ENCODE results near the gene SAC3D1. TPM values are rescaled to one million over a fixed set of nuclear protein-coding genes. Genes with fewer than 3 reads are reported as not detected.

The SAC3D1 gene
- total RNA-seq, 1 experiment from 2014 or later: 10.7 TPM

DNA sequence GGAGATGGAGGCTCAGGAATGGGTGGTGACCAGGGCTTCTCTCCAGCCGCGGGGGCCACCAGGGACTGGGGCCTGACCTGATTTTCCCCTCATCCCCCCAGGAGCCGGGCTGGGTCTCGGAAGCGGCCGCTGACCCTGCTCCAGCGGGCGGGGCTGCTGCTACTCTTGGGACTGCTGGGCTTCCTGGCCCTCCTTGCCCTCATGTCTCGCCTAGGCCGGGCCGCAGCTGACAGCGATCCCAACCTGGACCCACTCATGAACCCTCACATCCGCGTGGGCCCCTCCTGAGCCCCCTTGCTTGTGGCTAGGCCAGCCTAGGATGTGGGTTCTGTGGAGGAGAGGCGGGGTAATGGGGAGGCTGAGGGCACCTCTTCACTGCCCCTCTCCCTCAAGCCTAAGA lies 46.8 kb downstream of the SAC3D1 start:
- no peak for DNase-seq (ENCODE audit: low spot score)

DNA sequence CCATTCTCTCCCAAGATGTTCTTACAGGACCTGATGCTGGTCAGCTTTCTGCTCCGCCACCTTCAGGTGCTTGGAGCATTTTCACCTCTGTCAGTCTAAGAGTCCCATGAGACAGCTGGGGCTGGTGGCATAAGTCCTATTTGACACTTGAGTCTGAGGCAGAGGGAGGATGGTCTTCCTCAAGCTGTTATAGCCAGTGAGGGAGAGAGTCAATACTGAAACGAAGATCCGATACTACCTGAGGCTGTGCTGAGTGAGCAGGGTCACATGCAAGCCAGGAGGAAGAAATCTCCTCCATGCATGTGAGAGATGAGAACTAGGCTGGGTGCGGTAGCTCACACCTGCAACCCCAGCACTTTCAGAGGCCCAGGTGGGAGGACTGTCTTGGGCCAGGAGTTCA lies 48.6 kb downstream of the SAC3D1 start:
- DNase-seq (ENCODE audit: low spot score): no peak

DNA sequence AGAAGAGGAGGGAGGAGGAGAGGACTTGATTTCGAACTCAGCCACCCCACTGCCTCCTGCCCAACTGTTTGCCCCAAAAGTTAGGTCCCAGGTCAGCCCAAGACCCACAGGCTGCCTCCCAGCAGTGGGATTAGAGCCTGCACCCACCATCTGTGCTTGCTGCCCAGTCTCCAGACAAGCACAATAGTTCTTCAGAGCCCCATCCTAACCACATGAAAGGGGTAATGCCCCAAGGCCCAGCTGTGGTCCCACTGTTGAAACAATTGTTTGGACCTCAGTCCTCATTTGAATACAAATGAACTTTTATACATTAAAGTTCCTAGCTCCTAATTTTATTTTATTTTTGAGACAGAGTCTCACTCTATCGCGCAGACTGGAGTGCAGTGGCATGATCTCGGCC lies 49.6 kb downstream of the SAC3D1 start:
- no peak for DNase-seq (ENCODE audit: low spot score)

Other genes starting within 250 kb of the SAC3D1 start
- gene MAP4K2, start 238.0 kb upstream of the SAC3D1 start, total RNA-seq (2014; rRNA removed; shearing (Covaris generic)): 18.0 and 40.9 TPM in 2 replicates
- 8.9 and 10.6 TPM in 2 replicates for gene MEN1, start 230.7 kb upstream of the SAC3D1 start, total RNA-seq (2014; rRNA removed; shearing (Covaris generic))
- 0.02 TPM in 1 of 2 replicates, not detected in the other for gene CDC42BPG, start 196.6 kb upstream of the SAC3D1 start, total RNA-seq (2014; rRNA removed; shearing (Covaris generic))
- 13.5 and 14.2 TPM in 2 replicates for gene EHD1, start 162.6 kb upstream of the SAC3D1 start, total RNA-seq (2014; rRNA removed; shearing (Covaris generic))
- 6.0 and 9.5 TPM in 2 replicates for gene ATG2A, start 124.0 kb upstream of the SAC3D1 start, total RNA-seq (2014; rRNA removed; shearing (Covaris generic))
- 6.4 and 9.1 TPM in 2 replicates for gene PPP2R5B, start 116.5 kb upstream of the SAC3D1 start, total RNA-seq (2014; rRNA removed; shearing (Covaris generic))
- not detected in 2 replicates for gene GPHA2, start 105.3 kb upstream of the SAC3D1 start, total RNA-seq (2014; rRNA removed; shearing (Covaris generic))
- not detected in 2 replicates for gene MAJIN, start 69.1 kb upstream of the SAC3D1 start, total RNA-seq (2014; rRNA removed; shearing (Covaris generic))
- 1.8 and 2.3 TPM in 2 replicates for gene BATF2, start 44.2 kb upstream of the SAC3D1 start, total RNA-seq (2014; rRNA removed; shearing (Covaris generic))
- 266 and 271 TPM in 2 replicates for gene ARL2, start 27.1 kb upstream of the SAC3D1 start, total RNA-seq (2014; rRNA removed; shearing (Covaris generic))
- gene SNX15, start 13.8 kb upstream of the SAC3D1 start, total RNA-seq (2014; rRNA removed; shearing (Covaris generic)): 6.3 and 8.5 TPM in 2 replicates
- gene NAALADL1, start 17.3 kb downstream of the SAC3D1 start, total RNA-seq (2014; rRNA removed; shearing (Covaris generic)): not detected in 2 replicates
- gene CDCA5, start 42.8 kb downstream of the SAC3D1 start, total RNA-seq (2014; rRNA removed; shearing (Covaris generic)): 28.7 and 30.5 TPM in 2 replicates
- 35.7 and 40.5 TPM in 2 replicates for gene ZFPL1, start 43.0 kb downstream of the SAC3D1 start, total RNA-seq (2014; rRNA removed; shearing (Covaris generic))
- 68.7 and 134 TPM in 2 replicates for gene VPS51, start 55.0 kb downstream of the SAC3D1 start, total RNA-seq (2014; rRNA removed; shearing (Covaris generic))
- gene TM7SF2, start 70.7 kb downstream of the SAC3D1 start, total RNA-seq (2014; rRNA removed; shearing (Covaris generic)): 3.2 and 5.2 TPM in 2 replicates
- 5.6 and 8.0 TPM in 2 replicates for gene ZNHIT2, start 76.5 kb downstream of the SAC3D1 start, total RNA-seq (2014; rRNA removed; shearing (Covaris generic))
- gene FAU, start 80.9 kb downstream of the SAC3D1 start, total RNA-seq (2014; rRNA removed; shearing (Covaris generic)): 322 and 327 TPM in 2 replicates
- 61.6 and 76.7 TPM in 2 replicates for gene MRPL49, start 81.1 kb downstream of the SAC3D1 start, total RNA-seq (2014; rRNA removed; shearing (Covaris generic))
- gene SYVN1, start 93.3 kb downstream of the SAC3D1 start, total RNA-seq (2014; rRNA removed; shearing (Covaris generic)): 6.4 and 18.0 TPM in 2 replicates
- gene SPDYC, start 129.0 kb downstream of the SAC3D1 start, total RNA-seq (2014; rRNA removed; shearing (Covaris generic)): not detected in 2 replicates
- gene CAPN1, start 140.7 kb downstream of the SAC3D1 start, total RNA-seq (2014; rRNA removed; shearing (Covaris generic)): 58.1 and 115 TPM in 2 replicates
- gene POLA2, start 220.8 kb downstream of the SAC3D1 start, total RNA-seq (2014; rRNA removed; shearing (Covaris generic)): 33.0 and 40.9 TPM in 2 replicates

All from H4 (cell line).